HepG2 (cell line): ENCODE data around the gene GARIN5A. TPM values are rescaled to one million over a fixed set of nuclear protein-coding genes. Genes with fewer than 3 reads are reported as not detected.

Experiments
- CBX2 ChIP-seq, 2 experiments: fragments of 200-600 bp in 1 of 2; sonication (generic); formaldehyde crosslinking in 1 of 2; IDR thresholded peaks; 2 replicates each; pipeline versions ENCODE4 v1.7.0 to v1.8.1; 2018 to 2022; ENCODE audit warnings: low read depth in 2 of 2, low read length in 1 of 2, mild to moderate bottlenecking in 1 of 2, missing genetic modification reagents in 1 of 2
- FOSL1 ChIP-seq: sonication (generic); formaldehyde crosslinking; IDR thresholded peaks from 2 replicates; pipeline ENCODE4 v1.9.0; 2021; ENCODE audit warnings: missing genetic modification reagents, borderline replicate concordance
- GABPA ChIP-seq, 2 experiments: IDR thresholded peaks; 2 replicates each; pipeline ENCODE4 v1.6.1; 2011 to 2016; ENCODE audit warnings: low read depth in 2 of 2, low read length in 1 of 2, missing biosample characterization in 1 of 2, missing genetic modification characterization in 1 of 2
- PHF21A ChIP-seq: sonication (generic); formaldehyde crosslinking; IDR thresholded peaks from 2 replicates; pipeline ENCODE4 v1.5.0; 2020; ENCODE audit warnings: mild to moderate bottlenecking, missing genetic modification reagents
- PRPF4 ChIP-seq: fragments of 200-400 bp; formaldehyde crosslinking; IDR thresholded peaks from 2 replicates; pipeline ENCODE4 v1.6.1; 2016; ENCODE audit warnings: low read length, low read depth; ENCODE audit not compliant: poor library complexity, severe bottlenecking
- STAG1 ChIP-seq: sonication (generic); formaldehyde crosslinking; IDR thresholded peaks from 2 replicates; pipeline ENCODE4 v1.4.0; 2020; ENCODE audit warnings: missing genetic modification reagents
- STAT5B ChIP-seq: sonication (generic); formaldehyde crosslinking; IDR thresholded peaks from 2 replicates; pipeline ENCODE4 v1.4.0; 2020; ENCODE audit warnings: missing genetic modification reagents
- XRCC5 ChIP-seq: fragments of 200-400 bp; formaldehyde crosslinking; optimal IDR thresholded peaks from 2 replicates; pipeline ENCODE3; 2017; ENCODE audit warnings: mild to moderate bottlenecking, low read length
- ZNF225 ChIP-seq: sonication (generic); formaldehyde crosslinking; IDR thresholded peaks from 2 replicates; pipeline ENCODE4 v1.4.0; 2020; ENCODE audit warnings: mild to moderate bottlenecking, missing genetic modification reagents
- ZNF354B ChIP-seq: sonication (generic); formaldehyde crosslinking; IDR thresholded peaks from 2 replicates; pipeline ENCODE4 v1.8.0; 2022; ENCODE audit warnings: mild to moderate bottlenecking, missing genetic modification reagents
- ZNF546 ChIP-seq: sonication (generic); formaldehyde crosslinking; conservative IDR thresholded peaks from 2 replicates; pipeline ENCODE4 v1.8.1; 2023; ENCODE audit warnings: mild to moderate bottlenecking, missing genetic modification reagents
- ZNF7 ChIP-seq: IDR thresholded peaks from 2 replicates; pipeline ENCODE4 v1.6.1; 2016; ENCODE audit warnings: missing biosample characterization, missing genetic modification reagents
- polyA plus RNA-seq, 8 experiments: library from polyadenylated mRNA; depleted of rRNA in 3 of 8; stranded (reverse) in 7 of 8; unstranded in 1 of 8; fragments of >200 nt; fragmentation: Illumina TruSeq in 4 of 8; extraction: Trizol in 4 of 8; gene quantifications; 2 replicates each; pipeline versions ENCODE4 v1.2.1 to v1.2.3, GENCODE V29; 2011 to 2016; ENCODE audit warnings: low read depth in 4 of 8, missing spikeins in 1 of 8, mixed read lengths in 1 of 8; ENCODE audit not compliant: insufficient read depth in 1 of 8
- total RNA-seq, 5 experiments: library from RNA; depleted of rRNA; stranded (reverse); fragments of >200 nt; fragmentation: Illumina TruSeq; extraction: Trizol; gene quantifications; 2 replicates each; pipeline ENCODE4 v1.2.3, GENCODE V29; 2016; ENCODE audit warnings: low read depth in 1 of 5
- TF ChIP-seq, protein P1 (sequence below): IDR thresholded peaks from 2 replicates; pipeline ENCODE4 v1.6.1; 2018; ENCODE audit warnings: missing genetic modification reagents, mild to moderate bottlenecking, missing compliant biosample characterization
- TF ChIP-seq, protein P2 (sequence below): sonication (generic); formaldehyde crosslinking; conservative IDR thresholded peaks from 2 replicates; pipeline ENCODE4 v1.4.0; 2020; ENCODE audit warnings: missing genetic modification reagents
- TF ChIP-seq, protein P3 (sequence below): sonication (generic); formaldehyde crosslinking; IDR thresholded peaks from 2 replicates; pipeline ENCODE4 v1.5.1; 2020; ENCODE audit warnings: mild to moderate bottlenecking, moderate library complexity, missing genetic modification reagents
- TF ChIP-seq, protein P4 (sequence below): sonication (generic); formaldehyde crosslinking; IDR thresholded peaks from 2 replicates; pipeline ENCODE4 v1.5.0; 2020; ENCODE audit warnings: mild to moderate bottlenecking, missing genetic modification reagents, borderline replicate concordance
- TF ChIP-seq, protein P5 (sequence below): sonication (generic); formaldehyde crosslinking; conservative IDR thresholded peaks from 2 replicates; pipeline ENCODE4 v1.8.1; 2023; ENCODE audit warnings: missing genetic modification reagents
- TF ChIP-seq, protein P6 (sequence below): sonication (generic); formaldehyde crosslinking; IDR thresholded peaks from 2 replicates; pipeline ENCODE4 v1.4.0; 2020; ENCODE audit warnings: low read depth, mild to moderate bottlenecking, missing genetic modification reagents

GARIN5A gene
- total and polyA plus RNA-seq, 2 of the 13 experiments (the other 11 are each of a cell fraction or from before 2014, with no cell fraction given): not detected

DNA sequence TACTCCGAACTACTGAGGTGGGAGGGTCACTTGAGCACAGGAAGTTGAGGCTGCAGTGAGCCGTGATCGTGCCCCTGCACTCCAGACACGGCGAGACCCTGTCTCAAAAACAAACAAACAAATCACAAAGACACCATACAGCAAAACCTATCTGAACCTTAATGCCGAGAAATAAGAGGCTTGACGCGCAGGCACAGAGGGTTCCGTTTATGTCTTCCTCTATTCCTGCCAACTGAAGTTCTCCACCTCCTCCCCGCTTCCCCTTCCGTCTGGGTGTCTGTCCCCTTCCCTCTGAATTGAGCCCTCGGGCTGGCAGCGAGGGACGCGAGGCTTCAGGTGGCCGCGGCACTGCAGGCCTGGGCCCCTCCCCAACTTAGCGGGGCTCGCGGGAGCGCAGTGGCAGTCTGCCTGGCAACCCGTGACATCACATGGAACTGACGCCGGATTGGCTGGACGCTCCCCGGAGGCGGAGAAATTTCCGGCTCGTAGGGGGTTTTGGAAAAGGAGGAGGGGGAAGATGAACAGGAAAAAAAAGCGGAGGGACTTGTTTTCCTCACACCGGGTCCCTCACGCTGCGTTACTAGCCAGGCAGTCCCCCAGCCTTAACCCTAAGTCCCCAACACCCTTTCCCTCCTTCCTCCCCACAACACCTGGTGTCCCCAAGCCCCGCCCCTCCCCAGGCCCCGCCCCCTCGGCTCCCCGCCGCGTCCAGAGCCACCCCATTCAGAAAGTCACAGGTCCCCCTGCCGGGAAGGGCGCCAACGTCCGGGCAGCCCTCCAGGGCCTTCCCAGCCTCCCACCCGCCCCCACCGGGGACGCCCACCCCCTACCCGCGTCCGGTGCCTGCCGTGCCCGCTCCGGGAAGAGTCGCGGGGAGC lies 45.1 kb downstream of the GARIN5A start (continued):
- TF ChIP-seq XRCC5 (peak; percentile 30), PHF21A (CRISPR knock-in tag) (no peak), PRPF4 (no peak), ZNF7 (CRISPR knock-in tag) (no peak), ZNF225 (CRISPR knock-in tag) (0 out of 2 replicates have a peak, but pooled peaks have one; percentile 32), CBX2 (IDR thresholded peaks at IDR 0.05; ENCODE audit: low read depth, low read length) (no peak), CBX2 (CRISPR knock-in tag; IDR thresholded peaks at IDR 0.05; ENCODE audit: low read depth) (no peak), STAT5B (no peak), ZNF546 (CRISPR knock-in tag) (no peak), GABPA (IDR thresholded peaks at IDR 0.05; ENCODE audit: low read depth, low read length) (no peak), GABPA (CRISPR knock-in tag; IDR thresholded peaks at IDR 0.05; ENCODE audit: low read depth) (no peak), FOSL1 (CRISPR knock-in tag) (no peak), ZNF354B (CRISPR knock-in tag) (no peak), STAG1 (CRISPR knock-in tag) (no peak)
- TF ChIP-seq, protein P1, sequence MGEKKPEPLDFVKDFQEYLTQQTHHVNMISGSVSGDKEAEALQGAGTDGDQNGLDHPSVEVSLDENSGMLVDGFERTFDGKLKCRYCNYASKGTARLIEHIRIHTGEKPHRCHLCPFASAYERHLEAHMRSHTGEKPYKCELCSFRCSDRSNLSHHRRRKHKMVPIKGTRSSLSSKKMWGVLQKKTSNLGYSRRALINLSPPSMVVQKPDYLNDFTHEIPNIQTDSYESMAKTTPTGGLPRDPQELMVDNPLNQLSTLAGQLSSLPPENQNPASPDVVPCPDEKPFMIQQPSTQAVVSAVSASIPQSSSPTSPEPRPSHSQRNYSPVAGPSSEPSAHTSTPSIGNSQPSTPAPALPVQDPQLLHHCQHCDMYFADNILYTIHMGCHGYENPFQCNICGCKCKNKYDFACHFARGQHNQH (CRISPR knock-in tag): no peak
- TF ChIP-seq, protein P2, sequence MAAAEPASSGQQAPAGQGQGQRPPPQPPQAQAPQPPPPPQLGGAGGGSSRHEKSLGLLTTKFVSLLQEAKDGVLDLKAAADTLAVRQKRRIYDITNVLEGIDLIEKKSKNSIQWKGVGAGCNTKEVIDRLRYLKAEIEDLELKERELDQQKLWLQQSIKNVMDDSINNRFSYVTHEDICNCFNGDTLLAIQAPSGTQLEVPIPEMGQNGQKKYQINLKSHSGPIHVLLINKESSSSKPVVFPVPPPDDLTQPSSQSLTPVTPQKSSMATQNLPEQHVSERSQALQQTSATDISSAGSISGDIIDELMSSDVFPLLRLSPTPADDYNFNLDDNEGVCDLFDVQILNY (CRISPR knock-in tag): no peak
- TF ChIP-seq, protein P3, sequence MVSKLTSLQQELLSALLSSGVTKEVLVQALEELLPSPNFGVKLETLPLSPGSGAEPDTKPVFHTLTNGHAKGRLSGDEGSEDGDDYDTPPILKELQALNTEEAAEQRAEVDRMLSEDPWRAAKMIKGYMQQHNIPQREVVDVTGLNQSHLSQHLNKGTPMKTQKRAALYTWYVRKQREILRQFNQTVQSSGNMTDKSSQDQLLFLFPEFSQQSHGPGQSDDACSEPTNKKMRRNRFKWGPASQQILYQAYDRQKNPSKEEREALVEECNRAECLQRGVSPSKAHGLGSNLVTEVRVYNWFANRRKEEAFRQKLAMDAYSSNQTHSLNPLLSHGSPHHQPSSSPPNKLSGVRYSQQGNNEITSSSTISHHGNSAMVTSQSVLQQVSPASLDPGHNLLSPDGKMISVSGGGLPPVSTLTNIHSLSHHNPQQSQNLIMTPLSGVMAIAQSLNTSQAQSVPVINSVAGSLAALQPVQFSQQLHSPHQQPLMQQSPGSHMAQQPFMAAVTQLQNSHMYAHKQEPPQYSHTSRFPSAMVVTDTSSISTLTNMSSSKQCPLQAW: peak; percentile 67; the same call in 1 of the 2 replicates
- TF ChIP-seq, protein P4, sequence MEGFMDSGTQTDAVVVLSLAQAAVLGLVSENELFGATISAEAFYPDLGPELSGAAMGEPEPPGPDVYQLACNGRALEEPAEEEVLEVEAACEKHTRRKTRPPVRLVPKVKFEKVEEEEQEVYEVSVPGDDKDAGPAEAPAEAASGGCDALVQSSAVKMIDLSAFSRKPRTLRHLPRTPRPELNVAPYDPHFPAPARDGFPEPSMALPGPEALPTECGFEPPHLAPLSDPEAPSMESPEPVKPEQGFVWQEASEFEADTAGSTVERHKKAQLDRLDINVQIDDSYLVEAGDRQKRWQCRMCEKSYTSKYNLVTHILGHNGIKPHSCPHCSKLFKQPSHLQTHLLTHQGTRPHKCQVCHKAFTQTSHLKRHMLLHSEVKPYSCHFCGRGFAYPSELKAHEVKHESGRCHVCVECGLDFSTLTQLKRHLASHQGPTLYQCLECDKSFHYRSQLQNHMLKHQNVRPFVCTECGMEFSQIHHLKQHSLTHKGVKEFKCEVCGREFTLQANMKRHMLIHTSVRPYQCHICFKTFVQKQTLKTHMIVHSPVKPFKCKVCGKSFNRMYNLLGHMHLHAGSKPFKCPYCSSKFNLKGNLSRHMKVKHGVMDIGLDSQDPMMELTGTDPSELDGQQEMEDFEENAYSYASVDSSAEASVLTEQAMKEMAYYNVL (CRISPR knock-in tag): no peak
- TF ChIP-seq, protein P5, sequence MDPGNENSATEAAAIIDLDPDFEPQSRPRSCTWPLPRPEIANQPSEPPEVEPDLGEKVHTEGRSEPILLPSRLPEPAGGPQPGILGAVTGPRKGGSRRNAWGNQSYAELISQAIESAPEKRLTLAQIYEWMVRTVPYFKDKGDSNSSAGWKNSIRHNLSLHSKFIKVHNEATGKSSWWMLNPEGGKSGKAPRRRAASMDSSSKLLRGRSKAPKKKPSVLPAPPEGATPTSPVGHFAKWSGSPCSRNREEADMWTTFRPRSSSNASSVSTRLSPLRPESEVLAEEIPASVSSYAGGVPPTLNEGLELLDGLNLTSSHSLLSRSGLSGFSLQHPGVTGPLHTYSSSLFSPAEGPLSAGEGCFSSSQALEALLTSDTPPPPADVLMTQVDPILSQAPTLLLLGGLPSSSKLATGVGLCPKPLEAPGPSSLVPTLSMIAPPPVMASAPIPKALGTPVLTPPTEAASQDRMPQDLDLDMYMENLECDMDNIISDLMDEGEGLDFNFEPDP (CRISPR knock-in tag): 0 out of 2 replicates have a peak, but pooled peaks have one; percentile 59
- TF ChIP-seq, protein P6, sequence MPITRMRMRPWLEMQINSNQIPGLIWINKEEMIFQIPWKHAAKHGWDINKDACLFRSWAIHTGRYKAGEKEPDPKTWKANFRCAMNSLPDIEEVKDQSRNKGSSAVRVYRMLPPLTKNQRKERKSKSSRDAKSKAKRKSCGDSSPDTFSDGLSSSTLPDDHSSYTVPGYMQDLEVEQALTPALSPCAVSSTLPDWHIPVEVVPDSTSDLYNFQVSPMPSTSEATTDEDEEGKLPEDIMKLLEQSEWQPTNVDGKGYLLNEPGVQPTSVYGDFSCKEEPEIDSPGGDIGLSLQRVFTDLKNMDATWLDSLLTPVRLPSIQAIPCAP: no peak
